Nephron progenitor cell (in vitro differentiated cells): ENCODE measurements around the gene RRAS2.

Experiments
- DNase-seq: peaks from one replicate; pipeline ENCODE4 v3.0.0; 2021
- H3K27ac Mint-ChIP-seq: 2 replicates; pipeline ENCODE4 v1.8.0; 2021; ENCODE audit warnings: mild to moderate bottlenecking, moderate library complexity, mixed read lengths
- H3K27me3 Mint-ChIP-seq: 2 replicates; pipeline ENCODE4 v1.8.0; 2021; ENCODE audit warnings: mild to moderate bottlenecking, low read depth, mixed read lengths; ENCODE audit not compliant: poor library complexity
- H3K36me3 Mint-ChIP-seq: 2 replicates; pipeline ENCODE4 v1.8.0; 2021; ENCODE audit warnings: low read depth, mixed read lengths
- H3K4me1 Mint-ChIP-seq: 2 replicates; pipeline ENCODE4 v1.8.0; 2021; ENCODE audit warnings: mixed read lengths
- H3K4me3 Mint-ChIP-seq: 2 replicates; pipeline ENCODE4 v1.8.0; 2021; ENCODE audit warnings: mild to moderate bottlenecking, moderate library complexity, mixed read lengths
- H3K9me3 Mint-ChIP-seq: 2 replicates; pipeline ENCODE4 v1.8.0; 2021; ENCODE audit warnings: mild to moderate bottlenecking, moderate library complexity, mixed read lengths
- TF ChIP-seq, protein P1 (sequence below): fragments of 200-600 bp; sonication (generic); IDR thresholded peaks from 2 replicates; pipeline ENCODE4 v1.5.0; 2021; ENCODE audit warnings: antibody characterized with exemption

Gene RRAS2

GRCh38 chr11:14381968-14382367, 23.0 kb upstream of the RRAS2 start:
- Mint-ChIP-seq H3K9me3 (no peaks in the 10 kb centered on the region), H3K27ac (no peak overlapping the region), H3K4me1 (peaks cover 4% of the 10 kb centered on the region), H3K36me3 (no peaks in the 10 kb centered on the region), H3K27me3 (peaks cover 76% of the 10 kb centered on the region), H3K4me3 (peak overlapping the region; percentile 79)
- TF ChIP-seq, protein P1, sequence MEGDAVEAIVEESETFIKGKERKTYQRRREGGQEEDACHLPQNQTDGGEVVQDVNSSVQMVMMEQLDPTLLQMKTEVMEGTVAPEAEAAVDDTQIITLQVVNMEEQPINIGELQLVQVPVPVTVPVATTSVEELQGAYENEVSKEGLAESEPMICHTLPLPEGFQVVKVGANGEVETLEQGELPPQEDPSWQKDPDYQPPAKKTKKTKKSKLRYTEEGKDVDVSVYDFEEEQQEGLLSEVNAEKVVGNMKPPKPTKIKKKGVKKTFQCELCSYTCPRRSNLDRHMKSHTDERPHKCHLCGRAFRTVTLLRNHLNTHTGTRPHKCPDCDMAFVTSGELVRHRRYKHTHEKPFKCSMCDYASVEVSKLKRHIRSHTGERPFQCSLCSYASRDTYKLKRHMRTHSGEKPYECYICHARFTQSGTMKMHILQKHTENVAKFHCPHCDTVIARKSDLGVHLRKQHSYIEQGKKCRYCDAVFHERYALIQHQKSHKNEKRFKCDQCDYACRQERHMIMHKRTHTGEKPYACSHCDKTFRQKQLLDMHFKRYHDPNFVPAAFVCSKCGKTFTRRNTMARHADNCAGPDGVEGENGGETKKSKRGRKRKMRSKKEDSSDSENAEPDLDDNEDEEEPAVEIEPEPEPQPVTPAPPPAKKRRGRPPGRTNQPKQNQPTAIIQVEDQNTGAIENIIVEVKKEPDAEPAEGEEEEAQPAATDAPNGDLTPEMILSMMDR = no peak
- no peak for DNase-seq

- Mint-ChIP-seq H3K27me3 (peaks cover 79% of the 10 kb centered on the region), H3K36me3 (no peaks in the 10 kb centered on the region), H3K4me1 (no peaks in the 10 kb centered on the region), H3K4me3 (peak overlapping the region; percentile 79), H3K27ac (no peak overlapping the region), H3K9me3 (no peaks in the 10 kb centered on the region)
- TF ChIP-seq, protein P1 = no peak
- peak; percentile 74 for DNase-seq
These were observed 22.1 kb upstream of the RRAS2 start for GRCh38 chr11:14380947-14381561.

DNA sequence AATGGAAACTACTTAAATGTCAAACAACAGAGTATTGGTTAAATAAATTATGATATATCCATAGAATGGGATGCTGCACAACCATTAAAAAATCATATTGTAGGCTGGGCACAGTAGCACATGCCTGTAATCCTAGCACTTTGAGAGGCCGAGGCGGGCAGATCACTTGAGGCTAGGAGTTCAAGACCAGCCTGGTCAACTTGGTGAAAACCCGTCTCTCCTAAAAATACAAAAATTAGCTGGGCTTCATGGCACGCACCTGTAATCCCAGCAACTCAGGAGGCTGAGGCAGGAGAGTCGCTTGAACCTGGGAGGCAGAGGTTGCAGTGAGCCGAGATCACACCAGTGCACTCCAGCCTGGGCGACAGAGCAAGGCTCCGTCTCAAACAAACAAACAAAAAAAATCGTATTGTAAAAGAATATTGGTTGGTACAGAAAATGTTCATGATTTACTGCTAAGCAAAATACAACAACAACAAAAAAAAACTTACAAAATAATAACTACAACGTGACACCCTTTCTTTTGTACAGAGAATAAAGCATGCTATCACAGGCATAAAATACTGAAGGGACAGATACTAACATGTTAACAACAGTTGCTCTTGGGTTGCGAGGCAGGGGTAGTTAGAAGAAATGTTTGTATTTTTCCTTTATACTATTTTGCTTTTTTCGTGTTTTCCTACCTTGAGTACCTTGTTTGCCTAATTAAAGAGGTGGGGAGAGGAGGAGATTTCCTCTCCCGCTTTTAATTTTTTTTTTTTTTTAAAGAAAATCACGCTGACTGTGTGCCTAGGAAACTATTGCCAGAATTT, 21.3 kb upstream of the RRAS2 start:
- no peaks in the 10 kb centered on the region for H3K9me3 Mint-ChIP-seq
- TF ChIP-seq, protein P1 = no peak
- no peak overlapping the region for H3K27ac Mint-ChIP-seq
- no peaks in the 10 kb centered on the region for H3K36me3 Mint-ChIP-seq
- DNase-seq = no peak
- no peaks in the 10 kb centered on the region for H3K4me1 Mint-ChIP-seq
- peaks cover 82% of the 10 kb centered on the region for H3K27me3 Mint-ChIP-seq
- peak overlapping the region; percentile 79 for H3K4me3 Mint-ChIP-seq

- Mint-ChIP-seq H3K36me3 (no peaks in the 10 kb centered on the region), H3K4me1 (no peaks in the 10 kb centered on the region), H3K4me3 (no peak overlapping the region), H3K27ac (no peak overlapping the region), H3K9me3 (no peaks in the 10 kb centered on the region), H3K27me3 (peaks cover 68% of the 10 kb centered on the region)
- DNase-seq = no peak
- TF ChIP-seq, protein P1 = no peak
These were observed 19.2 kb upstream of the RRAS2 start for GRCh38 chr11:14378171-14378570.

- Mint-ChIP-seq H3K4me1 (no peaks in the 10 kb centered on the region), H3K36me3 (no peaks in the 10 kb centered on the region), H3K4me3 (no peak overlapping the region), H3K9me3 (no peaks in the 10 kb centered on the region), H3K27me3 (peaks cover 55% of the 10 kb centered on the region), H3K27ac (no peak overlapping the region)
- TF ChIP-seq, protein P1 = no peak
- no peak for DNase-seq
These were observed 17.9 kb upstream of the RRAS2 start for GRCh38 chr11:14376920-14377319.
